ENCODE results near the gene POC1B. TPM values are rescaled to one million over a fixed set of nuclear protein-coding genes. Genes with fewer than 3 reads are reported as not detected.

Gene POC1B
- total and polyA plus RNA-seq, 4 donors, result 5.0 to 28.2 (median 7.6) TPM

- TF ChIP-seq JUND (IDR thresholded peaks at IDR 0.05) (no peak), NR2F2 (IDR thresholded peaks at IDR 0.05) (no peak), SP1 (IDR thresholded peaks at IDR 0.05) (no peak), MAX (IDR thresholded peaks at IDR 0.05) (no peak), RXRA (IDR thresholded peaks at IDR 0.05) (peak in 1 of 2 donors; percentile 14), HNF4G (IDR thresholded peaks at IDR 0.05) (no peak), CTCF (IDR thresholded peaks at IDR 0.05; ENCODE audit: low read depth, low read length, missing input control) (peak; percentile 88), GABPA (IDR thresholded peaks at IDR 0.05 in 1 of 2, conservative IDR thresholded peaks at IDR 0.05 in 1 of 2) (no peak), TAF1 (conservative IDR thresholded peaks at IDR 0.05) (no peak), RAD21 (IDR thresholded peaks at IDR 0.05) (peak; percentile 96 to 97), FOXA1 (IDR thresholded peaks at IDR 0.05) (no peak), ATF3 (IDR thresholded peaks at IDR 0.05) (no peak), ZBTB33 (IDR thresholded peaks at IDR 0.05) (no peak), EGR1 (IDR thresholded peaks at IDR 0.05; ENCODE audit: low read depth in 2 of 2) (no peak), HNF4A (conservative IDR thresholded peaks at IDR 0.05) (no peak), YY1 (IDR thresholded peaks at IDR 0.05) (no peak)
- peaks cover 0 to 14% (median 9%) of the 10 kb centered on the region in 4 donors for H3K4me1 ChIP-seq (ENCODE audit: control insufficient read depth in 4 of 4, insufficient read depth in 4 of 4, low read length in 3 of 4)
- no peaks in the 10 kb centered on the region for H3K27me3 ChIP-seq (ENCODE audit: control insufficient read depth in 4 of 4, insufficient read depth in 4 of 4, low read length in 3 of 4)
- no peaks in the 10 kb centered on the region for H3K9me3 ChIP-seq (ENCODE audit: control insufficient read depth in 4 of 4, low read length in 3 of 4)
- no peak overlapping the region for H3K27ac ChIP-seq (ENCODE audit: low read depth in 1 of 2, low read length in 2 of 2)
- no peak overlapping the region for H3K4me3 ChIP-seq (ENCODE audit: low read depth in 1 of 3, low read length in 3 of 3)
- H3K9ac ChIP-seq (ENCODE audit: low read depth in 1 of 2, low read length in 2 of 2), result no peak overlapping the region
- DNase-seq (ENCODE audit: low spot score), result peak; percentile 78
- no peaks in the 10 kb centered on the region for H3K36me3 ChIP-seq (ENCODE audit: control insufficient read depth in 4 of 4, insufficient read depth in 3 of 4, low read depth in 1 of 4, low read length in 3 of 4)
- 11% methylated on average over 6 of the region's 6 CpGs for WGBS
These were observed 17.2 kb upstream of the POC1B start for GRCh38 chr12:89542912-89543592.

- H3K27ac ChIP-seq (ENCODE audit: low read depth in 1 of 2, low read length in 2 of 2), result no peak overlapping the region
- H3K9ac ChIP-seq (ENCODE audit: low read depth in 1 of 2, low read length in 2 of 2), result no peak overlapping the region
- no peak overlapping the region for H3K4me3 ChIP-seq (ENCODE audit: low read depth in 1 of 3, low read length in 3 of 3)
- WGBS, result 97% methylated on average over 2 of the region's 2 CpGs
- H3K36me3 ChIP-seq (ENCODE audit: control insufficient read depth in 4 of 4, insufficient read depth in 3 of 4, low read depth in 1 of 4, low read length in 3 of 4), result no peaks in the 10 kb centered on the region
- DNase-seq (ENCODE audit: low spot score), result no peak
- H3K9me3 ChIP-seq (ENCODE audit: control insufficient read depth in 4 of 4, low read length in 3 of 4), result no peaks in the 10 kb centered on the region
- no peak for TF ChIP-seq HNF4G (IDR thresholded peaks at IDR 0.05)
- no peak for TF ChIP-seq ZBTB33 (IDR thresholded peaks at IDR 0.05)
- no peak for TF ChIP-seq NR2F2 (IDR thresholded peaks at IDR 0.05)
- no peak for TF ChIP-seq RXRA (IDR thresholded peaks at IDR 0.05)
- TF ChIP-seq GABPA (IDR thresholded peaks at IDR 0.05 in 1 of 2, conservative IDR thresholded peaks at IDR 0.05 in 1 of 2), result no peak
- TF ChIP-seq EGR1 (IDR thresholded peaks at IDR 0.05; ENCODE audit: low read depth in 2 of 2), result no peak
- TF ChIP-seq FOXA1 (IDR thresholded peaks at IDR 0.05), result no peak
- TF ChIP-seq REST (IDR thresholded peaks at IDR 0.05), result no peak
- TF ChIP-seq ATF3 (IDR thresholded peaks at IDR 0.05), result no peak
- no peak for TF ChIP-seq TAF1 (conservative IDR thresholded peaks at IDR 0.05)
- no peak for TF ChIP-seq JUND (IDR thresholded peaks at IDR 0.05)
- no peak for TF ChIP-seq RAD21 (IDR thresholded peaks at IDR 0.05)
- no peak for TF ChIP-seq MAX (IDR thresholded peaks at IDR 0.05)
- no peak for TF ChIP-seq YY1 (IDR thresholded peaks at IDR 0.05)
- TF ChIP-seq FOXA2 (IDR thresholded peaks at IDR 0.05), result no peak
- no peak for TF ChIP-seq SP1 (IDR thresholded peaks at IDR 0.05)
- H3K4me1 ChIP-seq (ENCODE audit: control insufficient read depth in 4 of 4, insufficient read depth in 4 of 4, low read length in 3 of 4), result peaks cover 0 to 14% (median 9%) of the 10 kb centered on the region in 4 donors
- H3K27me3 ChIP-seq (ENCODE audit: control insufficient read depth in 4 of 4, insufficient read depth in 4 of 4, low read length in 3 of 4), result no peaks in the 10 kb centered on the region
These were observed 16.4 kb upstream of the POC1B start for GRCh38 chr12:89542236-89542635.
